ENCODE measurements around the gene ATF2.
"Not testable (repeated sequence)": the region's sequence is repeated elsewhere in the genome, so short reads cannot be mapped to it uniquely, and the experiment has no call there.

The ATF2 gene

DNA sequence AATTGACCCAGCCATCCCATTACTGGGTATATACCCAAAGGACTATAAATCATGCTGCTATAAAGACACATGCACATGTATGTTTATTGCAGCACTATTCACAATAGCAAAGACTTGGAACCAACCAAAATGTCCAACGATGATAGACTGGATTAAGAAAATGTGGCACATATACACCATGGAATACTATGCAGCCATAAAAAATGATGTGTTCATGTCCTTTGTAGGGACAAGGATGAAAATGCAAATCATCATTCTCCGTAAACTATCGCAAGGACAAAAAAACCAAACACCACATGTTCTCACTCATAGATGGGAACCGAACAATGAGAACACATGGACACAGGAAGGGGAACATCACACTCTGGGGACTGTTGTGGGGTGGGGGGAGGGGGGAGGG is 83.9 kb downstream of the ATF2 start:
- DNase-seq (ENCODE audit: low spot score): not testable (repeated sequence)

DNA sequence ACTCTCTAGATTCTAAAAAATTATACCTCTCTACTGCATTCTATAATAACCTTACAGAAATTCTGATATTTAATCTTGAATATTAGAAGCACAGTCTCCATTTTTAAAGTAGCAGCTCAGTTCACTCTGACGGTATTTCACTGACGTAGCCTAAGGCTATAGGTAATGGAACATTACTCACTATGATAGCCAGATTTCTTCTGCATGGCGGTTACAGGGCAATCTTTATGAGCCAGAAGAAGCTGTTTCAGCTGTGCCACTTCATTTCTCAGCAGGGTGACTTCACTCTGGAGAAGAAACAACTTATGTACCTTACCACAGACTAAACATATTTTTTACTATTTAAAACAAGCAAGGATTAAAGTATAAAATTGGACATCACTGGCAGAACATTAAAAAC is 87.5 kb downstream of the ATF2 start:
- no peak for DNase-seq (ENCODE audit: low spot score)

DNA sequence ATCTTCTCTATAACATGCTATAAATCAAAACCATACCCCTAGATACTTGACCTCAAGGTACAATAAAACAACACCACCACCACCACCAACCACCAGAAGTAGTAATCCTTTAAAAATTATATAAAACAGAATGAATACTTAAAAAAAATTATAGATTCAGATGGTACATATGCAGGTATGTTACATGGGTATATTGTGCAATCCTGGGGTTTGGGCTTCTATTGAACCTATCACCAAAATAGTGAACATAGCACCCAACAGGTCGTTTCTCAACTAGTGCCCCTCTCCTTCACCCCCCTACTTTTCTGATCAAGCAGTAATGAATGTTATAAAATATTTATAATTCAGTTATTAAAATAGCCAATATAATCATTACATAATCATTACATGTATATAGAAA is 91.7 kb downstream of the ATF2 start:
- DNase-seq (ENCODE audit: low spot score): no peak

GRCh38 chr2:175074478-175074877 is 93.5 kb downstream of the ATF2 start:
- no peak for DNase-seq (ENCODE audit: low spot score)

DNA sequence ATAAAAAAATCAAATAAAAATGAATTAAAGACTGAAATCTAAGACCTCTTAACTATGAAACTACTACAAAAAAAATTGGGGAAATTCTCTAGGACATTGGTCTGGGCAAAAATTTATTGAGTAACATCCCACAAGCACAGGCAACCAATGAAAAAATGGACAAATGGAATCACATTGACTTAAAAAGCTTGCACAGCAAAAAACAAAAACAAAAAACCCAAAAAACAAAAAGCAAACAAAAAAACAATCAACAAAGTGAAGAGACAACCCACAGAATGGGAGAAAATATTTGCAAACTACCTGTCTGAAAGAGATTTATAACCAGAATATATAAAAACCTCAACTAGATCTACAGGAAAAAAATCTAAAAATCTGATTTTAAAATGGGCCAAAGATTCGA is 99.5 kb downstream of the ATF2 start:
- no peak for DNase-seq (ENCODE audit: low spot score)

GRCh38 chr2:175066411-175066810 is 101.6 kb downstream of the ATF2 start:
- no peak for DNase-seq (ENCODE audit: low spot score)

GRCh38 chr2:175064797-175065196 is 103.2 kb downstream of the ATF2 start:
- no peak for DNase-seq (ENCODE audit: low spot score)

DNA sequence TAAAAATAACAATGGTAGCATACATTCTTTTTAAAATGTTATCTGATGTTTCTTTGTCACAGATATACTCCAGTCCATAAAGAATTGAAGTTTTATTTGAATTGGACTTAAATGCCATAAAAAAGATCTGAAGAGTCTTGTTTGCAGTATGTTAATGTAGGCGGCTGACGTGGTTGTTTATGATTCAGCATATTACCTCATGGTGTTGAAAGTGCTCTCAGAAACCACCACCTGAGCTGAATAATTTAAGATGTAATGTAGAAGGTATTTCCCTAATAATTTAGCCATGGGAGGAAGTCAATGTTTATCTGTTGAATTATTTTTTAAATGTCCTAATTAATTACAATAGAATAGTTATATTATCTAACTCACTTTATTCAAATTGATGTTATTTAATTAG is 104.3 kb downstream of the ATF2 start:
- no peak for DNase-seq (ENCODE audit: low spot score)

- DNase-seq (ENCODE audit: low spot score): no peak
Observed at GRCh38 chr2:175062787-175063585, 105.0 kb downstream of the ATF2 start.

DNA sequence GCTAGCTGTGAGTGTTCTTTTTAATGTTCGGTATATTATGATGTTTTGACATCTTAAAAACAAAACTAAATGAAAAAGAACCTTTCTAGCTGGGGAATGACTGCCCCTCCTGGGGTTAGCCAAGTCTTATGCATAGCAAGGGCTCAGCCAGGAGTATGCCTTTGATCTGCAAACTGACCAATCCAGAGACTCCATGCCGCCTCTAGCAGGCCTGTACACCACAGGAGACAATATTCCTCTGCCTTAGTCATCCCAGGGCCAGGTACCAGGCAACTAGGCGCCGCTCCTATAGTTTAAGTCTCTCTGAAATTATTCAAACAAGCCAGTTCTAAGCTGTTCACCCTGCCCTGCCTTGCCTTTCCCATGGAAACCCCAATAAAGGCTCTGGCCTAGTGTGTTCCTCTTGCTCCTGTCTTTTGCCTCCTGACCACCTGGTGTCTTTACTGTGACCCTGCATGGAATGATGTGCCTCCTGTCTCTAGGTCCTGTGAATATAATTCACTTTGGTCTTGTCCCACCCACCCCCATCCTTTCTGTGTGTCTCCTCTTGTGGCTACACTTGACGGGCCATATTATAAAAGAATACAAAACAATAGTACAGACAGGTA is 110.8 kb downstream of the ATF2 start:
- no peak for DNase-seq (ENCODE audit: low spot score)

GRCh38 chr2:175055993-175056392 is 112.0 kb downstream of the ATF2 start:
- no peak for DNase-seq (ENCODE audit: low spot score)

DNA sequence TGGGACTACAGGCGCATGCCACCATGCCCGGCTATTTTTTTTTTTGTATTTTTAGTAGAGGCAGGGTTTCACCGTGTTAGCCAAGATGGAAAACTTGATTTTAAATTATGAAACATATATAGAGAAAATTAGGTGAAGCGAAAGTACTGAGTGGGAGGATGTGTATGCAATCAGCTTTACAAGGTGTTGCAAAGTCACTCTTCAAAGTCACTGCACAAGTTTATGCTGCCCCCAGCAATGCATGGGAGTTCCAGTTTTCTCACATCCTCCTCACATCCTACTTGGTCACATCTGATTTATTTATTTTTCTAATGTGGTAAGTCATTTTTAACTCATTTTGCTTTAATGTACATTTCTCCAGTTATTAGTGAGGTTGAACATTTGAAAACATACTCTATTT is 113.7 kb downstream of the ATF2 start:
- no peak for DNase-seq (ENCODE audit: low spot score)

DNA sequence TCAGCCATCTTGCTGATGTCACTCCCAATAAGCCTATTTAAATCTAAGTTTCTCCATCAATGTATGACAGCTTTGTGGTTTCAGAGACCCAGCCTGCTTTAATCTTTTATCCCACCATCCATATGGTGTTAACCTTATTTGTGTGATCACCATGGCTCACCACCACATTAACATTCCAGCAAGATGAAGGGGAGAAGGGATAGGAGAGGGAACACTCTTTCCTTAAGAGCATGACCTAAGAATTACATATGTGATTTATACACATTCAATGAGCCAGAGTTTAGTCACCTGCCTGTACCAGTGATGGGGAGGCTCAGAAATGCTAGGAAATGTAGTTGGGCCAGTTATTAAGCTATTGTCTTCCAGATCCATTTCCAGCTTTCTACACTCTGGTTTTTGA is 118.3 kb downstream of the ATF2 start:
- DNase-seq (ENCODE audit: low spot score): no peak

GRCh38 chr2:175048275-175048674 is 119.7 kb downstream of the ATF2 start:
- no peak for DNase-seq (ENCODE audit: low spot score)

GRCh38 chr2:175039490-175039889 is 128.5 kb downstream of the ATF2 start:
- DNase-seq (ENCODE audit: low spot score): no peak

GRCh38 chr2:175039031-175039430 is 129.0 kb downstream of the ATF2 start:
- DNase-seq (ENCODE audit: low spot score): no peak

GRCh38 chr2:175037941-175038340 is 130.1 kb downstream of the ATF2 start:
- no peak for DNase-seq (ENCODE audit: low spot score)

GRCh38 chr2:175036582-175037018 is 131.4 kb downstream of the ATF2 start:
- peak; percentile 7 for DNase-seq (ENCODE audit: low spot score)

DNA sequence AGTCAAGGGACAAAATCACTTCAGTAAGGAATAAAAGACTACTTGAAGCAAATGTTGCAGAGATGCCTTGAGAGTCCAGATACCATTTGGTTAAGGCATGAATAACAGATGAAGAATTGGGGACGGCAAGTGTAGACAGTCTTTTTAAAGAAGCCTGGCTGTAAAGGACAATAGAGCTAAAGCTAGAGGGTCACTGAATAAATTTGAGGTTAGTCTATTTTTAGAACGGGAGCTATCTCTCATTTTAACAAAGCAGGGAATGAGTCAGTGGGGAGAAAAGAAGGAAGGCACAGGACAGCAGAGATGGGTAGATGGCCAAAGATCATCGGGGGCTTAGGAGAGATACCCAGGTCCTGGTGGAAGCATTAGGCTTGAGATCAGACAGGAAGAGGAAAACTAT is 132.2 kb downstream of the ATF2 start:
- no peak for DNase-seq (ENCODE audit: low spot score)

DNA sequence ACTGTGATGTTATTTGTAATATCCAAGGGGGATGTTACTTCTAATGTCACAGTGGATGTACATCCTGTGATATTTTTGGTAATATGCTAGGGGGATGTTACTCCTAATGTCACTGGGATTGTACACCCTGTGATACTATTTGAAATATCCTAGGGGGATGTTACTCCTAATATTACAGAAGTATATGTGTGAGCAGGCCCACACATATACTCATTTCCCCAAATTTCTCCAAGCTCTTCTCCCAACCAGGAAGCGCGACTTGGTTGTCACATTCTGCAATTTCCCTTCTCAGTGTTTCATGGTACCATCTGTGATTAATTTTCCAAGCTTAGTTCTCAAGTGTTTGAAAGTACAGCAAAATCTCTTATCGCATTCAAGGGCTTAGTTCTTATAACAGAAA is 133.3 kb downstream of the ATF2 start:
- DNase-seq (ENCODE audit: low spot score): no peak

DNA sequence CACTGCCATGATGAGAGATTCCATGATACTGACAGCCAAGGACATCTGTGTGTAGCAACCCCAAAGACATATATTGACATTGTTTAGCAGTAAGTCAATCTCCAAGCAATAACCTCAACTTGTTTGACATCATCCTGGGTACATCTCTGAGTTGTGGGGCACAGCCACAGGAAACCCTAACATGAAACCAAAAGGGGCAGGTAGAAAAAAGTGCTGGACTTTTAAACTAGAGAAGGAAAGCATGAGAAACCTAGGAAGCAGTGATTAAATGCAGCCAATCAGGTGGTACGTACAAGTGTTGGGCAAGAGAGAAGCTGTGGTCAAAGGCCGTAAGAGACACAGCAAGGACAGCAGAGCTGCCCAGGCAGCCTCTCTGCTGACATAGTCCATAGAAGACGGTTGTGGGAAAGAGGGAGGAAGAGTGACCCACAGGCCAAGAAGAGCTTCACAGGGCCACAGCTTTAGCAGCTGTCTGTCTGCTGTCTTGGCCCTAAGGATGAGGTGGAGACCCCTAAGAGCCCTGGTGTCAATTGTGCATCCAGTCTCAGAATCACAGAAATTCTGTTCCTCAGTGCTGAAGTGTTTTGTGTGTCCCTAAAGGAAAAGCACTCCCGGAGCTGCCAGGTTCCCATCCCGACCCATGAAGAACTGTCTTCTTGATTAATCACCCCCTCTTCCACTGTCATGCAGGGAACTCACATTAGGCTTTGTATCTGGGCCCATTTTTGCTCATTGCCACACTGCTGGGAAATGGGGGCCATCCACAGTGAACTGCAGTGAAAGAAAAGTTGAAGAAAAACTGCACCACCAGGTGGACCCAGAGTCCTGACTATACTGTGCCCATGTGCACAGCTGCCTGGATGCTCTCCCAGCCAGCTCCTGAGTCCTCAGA is 137.4 kb downstream of the ATF2 start:
- DNase-seq (ENCODE audit: low spot score): no peak

GRCh38 chr2:175027755-175028154 is 140.2 kb downstream of the ATF2 start:
- DNase-seq (ENCODE audit: low spot score): no peak

DNA sequence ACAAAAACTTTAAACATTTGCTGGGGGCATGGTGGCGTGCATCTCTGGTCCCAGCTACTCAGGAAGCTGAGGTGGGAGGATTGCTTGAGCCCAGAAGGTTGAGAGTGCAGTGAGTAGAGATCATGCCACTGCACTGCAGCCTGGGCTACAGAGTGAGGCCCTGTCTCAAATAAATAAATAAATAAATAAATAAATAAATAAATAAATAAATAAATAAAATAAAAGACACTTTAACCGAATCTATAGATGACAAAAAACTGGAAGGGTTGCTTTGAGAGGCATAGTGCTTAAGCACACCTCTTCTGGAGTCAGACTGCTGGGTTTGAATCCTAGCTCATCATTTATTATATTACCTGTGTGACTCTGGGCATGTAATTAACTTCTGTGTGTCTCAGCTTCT is 141.6 kb downstream of the ATF2 start:
- no peak for DNase-seq (ENCODE audit: low spot score)

Data from Ammon's horn (tissue), 1 donor.